Neuronal stem cell (in vitro differentiated cells): ENCODE results near the gene ADGRF4. TPM values are rescaled to one million over a fixed set of nuclear protein-coding genes. Genes with fewer than 3 reads are reported as not detected.

Experiments
- DNase-seq: peaks from one replicate; pipeline ENCODE4 v3.0.0-alpha.2; 2013; ENCODE audit warnings: low spot score
- H2AFZ ChIP-seq: one replicate; pipeline ENCODE4 v1.6.1; 2013; ENCODE audit warnings: mild to moderate bottlenecking, low read length, inconsistent platforms
- H2AK5ac ChIP-seq: 2 replicates; pipeline ENCODE4 v1.6.1; 2013; ENCODE audit warnings: low read depth, mild to moderate bottlenecking, inconsistent platforms, low read length, moderate library complexity, mixed read lengths
- H2BK120ac ChIP-seq: 2 replicates; pipeline ENCODE4 v1.6.1; 2013; ENCODE audit warnings: low read depth, mild to moderate bottlenecking, inconsistent platforms, low read length, moderate library complexity, mixed read lengths
- H2BK12ac ChIP-seq: one replicate; pipeline ENCODE4 v1.6.1; 2013; ENCODE audit warnings: low read length, inconsistent platforms
- H2BK15ac ChIP-seq: 2 replicates; pipeline ENCODE4 v1.6.1; 2013; ENCODE audit warnings: mild to moderate bottlenecking, low read length, inconsistent platforms, mixed read lengths
- H2BK5ac ChIP-seq: one replicate; pipeline ENCODE4 v1.6.1; 2013; ENCODE audit warnings: inconsistent platforms, mild to moderate bottlenecking, low read length, moderate library complexity
- H3K14ac ChIP-seq: one replicate; pipeline ENCODE4 v1.6.1; 2013; ENCODE audit warnings: low read length, inconsistent platforms
- H3K18ac ChIP-seq: 2 replicates; pipeline ENCODE4 v1.6.1; 2013; ENCODE audit warnings: low read length, inconsistent platforms
- H3K23ac ChIP-seq: 2 replicates; pipeline ENCODE4 v1.6.1; 2013; ENCODE audit warnings: low read depth, mild to moderate bottlenecking, mixed read lengths, low read length, inconsistent platforms; ENCODE audit not compliant: poor library complexity
- H3K27ac ChIP-seq: replicated peaks from 3 replicates; pipeline ENCODE4 v1.5.1; 2013; ENCODE audit warnings: low read length, inconsistent platforms
- H3K27me3 ChIP-seq, 3 experiments: 2 replicates each; pipeline ENCODE4 v1.6.1; 2013; ENCODE audit warnings: low read length in 3 of 3, mild to moderate bottlenecking in 2 of 3, inconsistent platforms in 1 of 3, low read depth in 1 of 3, mixed read lengths in 1 of 3, moderate library complexity in 1 of 3; ENCODE audit not compliant: control insufficient read depth in 3 of 3, insufficient read depth in 3 of 3
- H3K36me3 ChIP-seq, 2 donors: replicated peaks in 1 of 2; 2 replicates each; pipeline ENCODE4 v1.6.1; 2013; ENCODE audit warnings: low read length in 2 of 2; ENCODE audit not compliant: control insufficient read depth in 2 of 2, insufficient read depth in 2 of 2
- H3K4ac ChIP-seq: 2 replicates; pipeline ENCODE4 v1.6.1; 2013; ENCODE audit warnings: inconsistent platforms, mild to moderate bottlenecking, low read length, moderate library complexity
- H3K4me1 ChIP-seq, 2 donors: 1 replicate in 1 of 2; 2 replicates in 1 of 2; pipeline ENCODE4 v1.6.1; 2013; ENCODE audit warnings: low read length in 2 of 2, low read depth in 1 of 2; ENCODE audit not compliant: control insufficient read depth in 2 of 2, insufficient read depth in 1 of 2
- H3K4me2 ChIP-seq: one replicate; pipeline ENCODE4 v1.6.1; 2013; ENCODE audit warnings: mild to moderate bottlenecking, low read length, inconsistent platforms; ENCODE audit not compliant: insufficient read depth, poor library complexity, severe bottlenecking
- H3K4me3 ChIP-seq, 2 donors: 2 replicates each; pipeline ENCODE4 v1.5.1; 2013; ENCODE audit warnings: low read length in 2 of 2, mild to moderate bottlenecking in 2 of 2, inconsistent platforms in 1 of 2, moderate library complexity in 1 of 2
- H3K79me1 ChIP-seq: one replicate; pipeline ENCODE4 v1.6.1; 2013; ENCODE audit warnings: low read depth, mild to moderate bottlenecking, inconsistent platforms, low read length, moderate library complexity
- H3K9ac ChIP-seq: one replicate; pipeline ENCODE4 v1.6.1; 2013; ENCODE audit warnings: mild to moderate bottlenecking, low read depth, low read length, inconsistent platforms; ENCODE audit not compliant: poor library complexity
- H3K9me3 ChIP-seq, 2 donors: replicated peaks in 1 of 2; 2 replicates each; pipeline versions ENCODE3 to v1.6.1; 2013; ENCODE audit warnings: low read length in 2 of 2, mild to moderate bottlenecking in 2 of 2, inconsistent platforms in 1 of 2, low read depth in 1 of 2, mixed read lengths in 1 of 2, moderate library complexity in 1 of 2; ENCODE audit not compliant: control insufficient read depth in 2 of 2, insufficient read depth in 1 of 2
- H4K8ac ChIP-seq: one replicate; pipeline ENCODE4 v1.6.1; 2013; ENCODE audit warnings: low read depth, mild to moderate bottlenecking, inconsistent platforms, low read length, moderate library complexity
- H4K91ac ChIP-seq: one replicate; pipeline ENCODE4 v1.6.1; 2013; ENCODE audit warnings: low read length, low read depth, mild to moderate bottlenecking, inconsistent platforms; ENCODE audit not compliant: poor library complexity
- WGBS, 2 donors: extraction: QIAGEN DNeasy Blood & Tissue Kit; methylation state at CpG; one replicate each; pipeline ENCODE4 v1.1.7; 2013; ENCODE audit warnings: missing lambda C conversion rate in 2 of 2, mixed read lengths in 1 of 2; ENCODE audit not compliant: insufficient read length in 2 of 2, insufficient replicate concordance in 1 of 2; ENCODE audit errors: extremely low coverage in 2 of 2; 5-methylcytosine and 5-hydroxymethylcytosine counted together
- polyA plus RNA-seq, 2 experiments: library from polyadenylated mRNA; stranded (reverse); fragments of 200-250 nt; gene quantifications; one replicate each; pipeline ENCODE4 v1.2.3, GENCODE V29; 2013

Gene ADGRF4
- not detected for polyA plus RNA-seq (2013, experiment 1 of 2)
- not detected for polyA plus RNA-seq (2013, experiment 2 of 2)

- no peak within 1 kb of the TSS for H2BK120ac ChIP-seq
- H3K27ac ChIP-seq = no peak within 1 kb of the TSS
- no peak within 1 kb of the TSS for H3K18ac ChIP-seq
- H2BK15ac ChIP-seq = no peak within 1 kb of the TSS
- no peak within 1 kb of the TSS for H3K4me3 ChIP-seq
- H3K9me3 ChIP-seq = no peaks in the 10 kb centered on the region
- no peak within 1 kb of the TSS for H2BK12ac ChIP-seq
- no peak within 1 kb of the TSS for H3K4me2 ChIP-seq
- no peaks in the 10 kb centered on the region for H3K4me1 ChIP-seq
- no peak for DNase-seq
- no peak within 1 kb of the TSS for H3K14ac ChIP-seq
- no peak within 1 kb of the TSS for H2AFZ ChIP-seq
- no peak within 1 kb of the TSS for H4K91ac ChIP-seq
- no peak within 1 kb of the TSS for H2AK5ac ChIP-seq
- no peak within 1 kb of the TSS for H4K8ac ChIP-seq
- no peaks in the 10 kb centered on the region for H3K36me3 ChIP-seq
- no peak within 1 kb of the TSS for H3K4ac ChIP-seq
- no peak within 1 kb of the TSS for H3K9ac ChIP-seq
- no peaks in the 10 kb centered on the region for H3K27me3 ChIP-seq
- no CpG with 5 or more reads among the region's 5 CpGs for WGBS, 2 donors
- H3K79me1 ChIP-seq = no peaks in the 10 kb centered on the region
- H2BK5ac ChIP-seq = no peak within 1 kb of the TSS
- no peak within 1 kb of the TSS for H3K23ac ChIP-seq
These were observed at the start of gene ADGRF4 for GRCh38 chr6:47698342-47698787. ADGRF4 (plus strand) TSS chr6:47698580; CDS start chr6:47707246, 8,666 bp downstream.

GRCh38 chr6:47650553-47651432 lies 47.6 kb upstream of the ADGRF4 start:
- Histone ChIP-seq H3K36me3 (no peaks in the 10 kb centered on the region), H2BK5ac (no peak overlapping the region), H3K23ac (no peak overlapping the region), H3K9me3 (no peaks in the 10 kb centered on the region), H2AFZ (no peak overlapping the region), H3K27me3 (no peaks in the 10 kb centered on the region), H3K9ac (no peak overlapping the region), H2BK120ac (no peak overlapping the region), H3K79me1 (no peaks in the 10 kb centered on the region), H3K27ac (no peak overlapping the region), H3K14ac (no peak overlapping the region), H3K4me2 (no peak overlapping the region), H4K8ac (no peak overlapping the region), H3K4me3 (no peak overlapping the region), H3K18ac (no peak overlapping the region), H2BK12ac (no peak overlapping the region), H2AK5ac (no peak overlapping the region), H4K91ac (no peak overlapping the region), H3K4ac (no peak overlapping the region), H2BK15ac (no peak overlapping the region), H3K4me1 (no peaks in the 10 kb centered on the region)
- no CpG with 5 or more reads among the region's 3 CpGs for WGBS, 2 donors
- no peak for DNase-seq

- H2AK5ac ChIP-seq = no peak overlapping the region
- DNase-seq = no peak
- no peaks in the 10 kb centered on the region for H3K79me1 ChIP-seq
- no peak overlapping the region for H4K91ac ChIP-seq
- no peak overlapping the region for H3K27ac ChIP-seq
- no CpG with 5 or more reads among the region's 6 CpGs for WGBS, 2 donors
- H3K4ac ChIP-seq = no peak overlapping the region
- H2BK15ac ChIP-seq = no peak overlapping the region
- H2BK12ac ChIP-seq = no peak overlapping the region
- H3K14ac ChIP-seq = no peak overlapping the region
- no peak overlapping the region for H4K8ac ChIP-seq
- no peak overlapping the region for H2AFZ ChIP-seq
- no peak overlapping the region for H2BK5ac ChIP-seq
- H3K4me1 ChIP-seq = peaks cover 0 to 3% of the 10 kb centered on the region in 2 donors
- H3K9me3 ChIP-seq = no peaks in the 10 kb centered on the region
- H2BK120ac ChIP-seq = no peak overlapping the region
- no peak overlapping the region for H3K23ac ChIP-seq
- no peaks in the 10 kb centered on the region for H3K27me3 ChIP-seq
- H3K18ac ChIP-seq = no peak overlapping the region
- H3K4me3 ChIP-seq = no peak overlapping the region
- no peak overlapping the region for H3K4me2 ChIP-seq
- H3K9ac ChIP-seq = no peak overlapping the region
- H3K36me3 ChIP-seq = no peaks in the 10 kb centered on the region
These were observed 46.9 kb upstream of the ADGRF4 start for GRCh38 chr6:47651505-47651944.

- Histone ChIP-seq H3K79me1 (no peaks in the 10 kb centered on the region), H3K36me3 (no peaks in the 10 kb centered on the region), H2AK5ac (no peak overlapping the region), H4K8ac (no peak overlapping the region), H3K14ac (no peak overlapping the region), H3K27me3 (no peaks in the 10 kb centered on the region), H3K9ac (no peak overlapping the region), H4K91ac (no peak overlapping the region), H3K23ac (no peak overlapping the region), H3K4me1 (peaks cover 0 to 3% of the 10 kb centered on the region in 2 donors), H2AFZ (no peak overlapping the region), H2BK15ac (no peak overlapping the region), H2BK5ac (no peak overlapping the region), H3K27ac (no peak overlapping the region), H3K4me2 (no peak overlapping the region), H3K4me3 (no peak overlapping the region), H3K4ac (no peak overlapping the region), H2BK12ac (no peak overlapping the region), H2BK120ac (no peak overlapping the region), H3K9me3 (no peaks in the 10 kb centered on the region), H3K18ac (no peak overlapping the region)
- WGBS, 2 donors = no CpG with 5 or more reads among the region's 5 CpGs
- DNase-seq = no peak
These were observed 44.7 kb upstream of the ADGRF4 start for GRCh38 chr6:47653706-47654105.
